Midbrain (tissue), 1 donor: ENCODE results near the gene CTTNBP2.

Experiments used
- DNase-seq: peaks from one replicate; lab custom pipeline; 2025; lab: John Stamatoyannopoulos, UW

The CTTNBP2 gene

DNA sequence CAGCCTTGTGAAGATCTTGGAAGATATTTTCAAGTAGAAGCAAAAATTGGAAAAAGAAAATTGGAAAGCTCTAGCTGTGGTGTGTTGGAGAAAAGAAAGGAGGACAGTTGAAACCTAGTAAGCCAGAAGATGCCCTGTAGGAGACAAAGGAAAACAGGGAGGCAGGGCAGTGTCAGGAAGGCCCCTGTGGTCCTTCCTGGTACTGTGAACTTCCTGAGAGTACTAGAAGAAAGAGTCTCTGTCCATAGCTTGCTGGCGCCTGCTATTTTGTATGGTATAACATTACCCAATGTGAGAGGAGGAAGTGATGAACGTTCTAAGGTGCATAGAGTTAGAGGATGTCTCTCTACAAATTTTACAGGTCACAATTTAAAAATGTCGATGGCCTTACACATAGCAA lies 183.1 kb downstream of the CTTNBP2 start:
- no peak for DNase-seq

- DNase-seq: no peak
These were observed 183.8 kb downstream of the CTTNBP2 start for GRCh38 chr7:117689406-117689805.

GRCh38 chr7:117688126-117688525 lies 185.1 kb downstream of the CTTNBP2 start:
- DNase-seq: no peak

DNA sequence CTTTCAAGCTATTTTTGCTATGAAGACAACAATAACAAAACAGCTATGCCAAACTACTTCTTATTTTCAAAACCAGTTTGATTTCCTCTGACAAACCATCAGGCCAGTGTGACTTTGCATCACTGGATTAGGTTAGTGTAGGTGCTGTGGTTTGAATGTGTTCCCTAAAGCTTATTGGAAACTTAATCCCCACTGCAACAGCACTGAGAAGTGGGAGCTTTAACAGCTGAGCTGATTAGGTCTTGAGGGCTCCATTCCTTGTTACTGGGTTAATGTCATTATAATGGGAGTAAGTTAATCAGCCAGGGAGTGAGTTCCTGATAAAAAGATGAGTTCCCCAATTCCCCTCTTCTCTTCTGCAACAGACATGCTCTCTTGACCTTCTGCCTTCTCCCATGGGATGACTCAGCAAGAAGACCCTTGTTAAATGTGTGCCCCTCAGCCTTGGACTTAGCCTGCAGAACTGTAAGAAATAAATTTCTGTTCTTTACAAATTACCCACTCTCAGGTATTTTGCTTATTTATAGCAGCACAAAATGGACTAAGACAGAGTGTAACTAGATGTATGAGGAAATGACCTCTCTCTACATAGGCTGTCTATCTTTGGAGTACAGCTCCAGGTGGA lies 186.8 kb downstream of the CTTNBP2 start:
- no peak for DNase-seq

DNA sequence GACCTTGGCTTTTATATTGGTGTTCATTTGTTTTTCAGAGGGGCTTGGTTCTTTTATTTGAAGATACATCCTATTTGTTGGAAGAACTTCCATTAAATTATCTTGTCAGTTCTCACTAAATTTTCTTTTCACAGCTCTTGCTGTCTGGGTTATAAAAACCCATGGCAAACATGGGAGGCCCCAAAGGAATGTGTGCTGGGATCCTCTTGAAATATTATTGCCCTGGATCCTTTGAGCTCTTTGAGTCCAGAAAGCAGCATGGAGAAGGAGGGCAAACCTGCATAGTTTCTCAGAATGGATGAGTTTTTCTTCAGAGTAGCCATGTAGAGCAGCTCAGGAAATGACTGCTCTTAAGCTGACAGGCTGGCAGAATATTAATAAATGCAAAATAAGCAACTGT lies 187.4 kb downstream of the CTTNBP2 start:
- no peak for DNase-seq

- DNase-seq: no peak
These were observed 189.6 kb downstream of the CTTNBP2 start for GRCh38 chr7:117683430-117684175.

- DNase-seq: no peak
These were observed 190.4 kb downstream of the CTTNBP2 start for GRCh38 chr7:117682681-117683385.

- no peak for DNase-seq
These were observed 194.1 kb downstream of the CTTNBP2 start for GRCh38 chr7:117679120-117679519.

DNA sequence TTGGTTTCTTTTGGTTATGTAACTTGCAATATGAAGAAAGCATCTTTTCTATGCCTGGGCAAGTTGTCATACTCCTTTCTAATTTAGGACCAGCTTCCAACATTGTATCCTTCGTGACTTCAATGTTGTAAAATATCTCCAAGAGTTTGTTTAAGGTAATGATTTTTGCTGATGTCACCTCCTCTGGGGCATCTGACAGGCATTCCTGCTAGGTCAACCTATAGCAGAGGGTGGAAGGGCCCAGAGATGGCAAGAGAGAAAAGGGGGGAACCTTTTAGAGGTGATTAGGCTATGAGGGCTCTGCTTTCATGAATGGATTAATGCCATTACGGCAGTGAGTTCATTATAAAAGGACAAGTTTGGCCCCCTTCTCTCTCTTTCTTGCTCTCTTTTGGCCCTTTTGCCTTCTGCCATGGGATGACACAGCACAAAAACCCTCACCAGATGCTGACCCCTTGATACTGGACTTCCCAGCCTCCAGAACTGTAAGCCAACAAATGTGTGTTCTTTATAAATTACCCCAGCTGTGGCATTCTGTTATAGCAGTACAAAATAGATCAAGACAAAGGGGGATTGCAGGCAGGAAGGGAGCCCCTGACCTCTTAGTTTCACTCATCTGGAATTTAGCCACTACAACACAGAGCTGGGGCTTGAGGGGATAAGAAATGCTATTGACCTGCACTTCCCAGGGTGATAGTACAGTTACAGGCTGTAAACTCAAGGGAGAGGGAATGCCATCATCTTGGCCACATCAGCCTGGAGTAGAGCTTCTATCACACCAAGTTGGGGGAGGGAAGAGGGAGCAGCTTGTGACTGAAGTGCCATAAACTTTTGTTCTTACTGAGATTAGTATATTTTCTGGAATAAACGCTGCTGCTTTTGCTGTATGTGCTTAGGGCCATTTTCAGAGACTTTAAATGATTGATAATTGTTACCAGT lies 197.5 kb downstream of the CTTNBP2 start:
- DNase-seq: no peak

GRCh38 chr7:117674617-117675016 lies 198.6 kb downstream of the CTTNBP2 start:
- DNase-seq: no peak

GRCh38 chr7:117673839-117674238 lies 199.4 kb downstream of the CTTNBP2 start:
- peak; percentile 60 for DNase-seq

DNA sequence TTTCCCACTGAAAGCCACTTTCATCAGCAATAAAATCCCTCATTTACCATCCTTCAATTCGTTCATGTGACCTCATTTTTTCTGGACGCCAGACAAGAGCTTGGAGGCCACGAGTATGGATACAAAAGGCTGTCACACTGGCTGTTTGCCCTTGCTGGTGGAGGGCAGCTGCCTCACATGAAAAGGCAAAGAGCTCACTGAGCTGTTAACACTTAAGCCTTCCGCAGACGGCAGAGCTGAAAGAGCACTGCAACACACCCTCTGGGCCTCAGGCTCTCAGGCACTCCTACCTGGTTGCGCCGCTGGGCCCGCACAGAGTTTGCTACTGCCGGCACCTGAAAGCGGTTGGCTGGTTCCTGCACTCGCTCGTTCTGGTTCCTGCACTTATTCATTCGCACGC lies 199.9 kb downstream of the CTTNBP2 start:
- DNase-seq: peak; percentile 72

DNA sequence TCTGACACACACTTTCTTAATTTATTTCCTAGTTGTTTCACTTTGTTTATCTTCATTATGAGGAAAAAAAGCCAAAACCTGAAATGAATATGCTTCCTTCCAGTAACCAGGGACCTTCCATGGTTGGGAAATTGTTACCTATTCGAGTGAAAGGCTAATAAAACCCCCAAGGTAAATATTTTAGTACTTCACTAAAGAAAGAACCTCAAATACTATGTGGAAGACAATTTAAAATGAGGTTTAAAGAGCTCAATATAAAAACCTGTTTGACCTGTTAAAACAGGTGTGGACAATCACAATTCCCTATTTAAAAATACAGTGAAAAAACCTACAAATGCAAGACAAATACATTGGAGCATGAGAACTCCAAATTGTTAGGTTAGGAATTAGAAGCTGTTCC lies 200.8 kb downstream of the CTTNBP2 start:
- no peak for DNase-seq

DNA sequence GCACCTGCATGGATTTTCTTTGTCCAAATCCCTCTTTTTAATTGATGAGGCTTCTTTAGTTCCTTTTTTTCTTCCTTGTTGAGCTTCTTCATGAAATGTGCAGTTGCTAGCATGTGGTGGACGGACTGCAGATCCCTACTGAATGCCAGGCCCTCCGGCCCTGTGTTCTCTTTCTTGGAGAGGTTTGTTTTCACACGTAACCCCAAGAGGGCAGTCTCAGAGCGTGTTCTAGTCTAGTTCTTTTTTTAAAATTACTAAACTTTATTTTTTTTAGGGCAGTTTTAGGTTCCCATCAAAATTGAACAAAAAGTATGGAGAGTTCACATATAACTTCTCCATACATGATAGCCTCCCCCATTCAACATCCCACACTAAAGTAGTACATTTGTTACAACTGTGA lies 203.4 kb downstream of the CTTNBP2 start:
- peak; percentile 8 for DNase-seq

DNA sequence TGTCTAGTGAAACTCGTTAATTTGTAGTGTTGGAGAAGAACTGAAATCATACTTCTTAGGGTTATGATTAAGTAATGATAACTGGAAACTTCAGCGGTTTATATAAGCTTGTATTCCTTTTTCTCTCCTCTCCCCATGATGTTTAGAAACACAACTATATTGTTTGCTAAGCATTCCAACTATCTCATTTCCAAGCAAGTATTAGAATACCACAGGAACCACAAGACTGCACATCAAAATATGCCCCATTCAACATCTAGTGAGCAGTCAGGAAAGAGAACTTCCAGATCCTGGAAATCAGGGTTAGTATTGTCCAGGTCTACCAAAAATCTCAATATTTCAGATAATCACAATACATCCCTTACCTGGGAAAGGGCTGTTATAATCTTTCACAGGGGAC lies 205.8 kb downstream of the CTTNBP2 start:
- no peak for DNase-seq

GRCh38 chr7:117666689-117667088 lies 206.6 kb downstream of the CTTNBP2 start:
- no peak for DNase-seq

DNA sequence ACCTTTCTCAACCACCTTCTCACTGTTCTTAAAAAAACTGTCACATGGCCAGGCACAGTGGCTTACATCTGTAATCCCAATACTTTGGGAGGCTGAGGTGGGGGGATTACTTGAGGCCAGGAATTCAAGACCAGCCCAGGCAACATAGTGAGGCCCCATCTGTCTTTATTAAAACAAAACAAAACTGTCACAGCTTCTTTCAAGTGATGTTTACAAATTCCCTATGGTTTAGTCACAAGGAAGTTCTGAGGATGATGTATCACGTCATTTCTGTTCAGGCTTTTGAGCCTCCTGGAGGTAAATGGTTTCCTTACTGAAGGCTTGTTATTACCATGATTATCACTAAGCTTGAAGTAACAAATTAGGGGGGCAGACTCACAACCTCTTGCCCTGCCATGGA lies 207.2 kb downstream of the CTTNBP2 start:
- DNase-seq: no peak

GRCh38 chr7:117665368-117665767 lies 207.9 kb downstream of the CTTNBP2 start:
- no peak for DNase-seq

- DNase-seq: no peak
These were observed 209.2 kb downstream of the CTTNBP2 start for GRCh38 chr7:117664047-117664446.

- no peak for DNase-seq
These were observed 211.9 kb downstream of the CTTNBP2 start for GRCh38 chr7:117661328-117661727.
